Measurements from ENCODE around the gene JAG1.

DNA sequence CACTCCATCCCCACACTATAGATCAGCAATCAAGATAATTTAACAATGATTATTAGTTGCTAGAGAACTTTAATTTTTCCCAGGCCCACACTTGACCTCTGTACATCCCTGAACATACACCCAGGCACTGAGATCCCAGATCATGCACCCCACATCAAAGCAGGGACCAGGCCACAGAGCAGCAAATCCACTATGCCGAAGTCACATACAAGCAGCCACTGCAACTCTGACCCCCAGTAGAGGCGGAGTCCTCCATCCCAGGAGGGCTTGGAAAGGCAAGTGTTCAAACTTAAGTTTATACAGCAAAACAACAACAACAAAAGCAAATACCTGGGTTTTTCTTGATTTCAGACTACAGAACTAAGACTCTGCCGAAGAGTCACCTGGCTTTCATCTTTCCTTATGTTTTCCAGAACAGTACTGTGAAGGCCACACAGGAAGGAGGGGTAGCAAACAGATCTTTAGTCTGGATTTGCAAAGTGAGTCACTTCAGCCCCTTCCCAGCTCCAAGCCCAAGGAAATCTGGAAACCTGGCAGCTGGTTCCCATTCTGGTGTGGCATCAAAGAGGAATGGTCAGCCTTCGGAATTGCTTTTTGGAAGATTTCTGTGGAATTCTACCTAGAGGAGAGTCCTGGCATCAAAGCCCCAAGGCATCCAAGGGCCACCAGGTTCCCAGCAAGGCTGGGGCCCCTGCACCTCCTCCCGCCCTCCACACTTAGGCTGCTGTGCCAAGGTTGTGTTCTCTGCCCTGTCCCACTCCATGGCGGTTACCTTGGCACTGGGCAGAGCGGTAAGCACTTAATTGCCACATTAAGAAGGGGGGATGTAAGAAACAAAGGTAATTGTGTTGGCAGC, 7.3 kb downstream of the JAG1 start:
- TF ChIP-seq, protein P1, sequence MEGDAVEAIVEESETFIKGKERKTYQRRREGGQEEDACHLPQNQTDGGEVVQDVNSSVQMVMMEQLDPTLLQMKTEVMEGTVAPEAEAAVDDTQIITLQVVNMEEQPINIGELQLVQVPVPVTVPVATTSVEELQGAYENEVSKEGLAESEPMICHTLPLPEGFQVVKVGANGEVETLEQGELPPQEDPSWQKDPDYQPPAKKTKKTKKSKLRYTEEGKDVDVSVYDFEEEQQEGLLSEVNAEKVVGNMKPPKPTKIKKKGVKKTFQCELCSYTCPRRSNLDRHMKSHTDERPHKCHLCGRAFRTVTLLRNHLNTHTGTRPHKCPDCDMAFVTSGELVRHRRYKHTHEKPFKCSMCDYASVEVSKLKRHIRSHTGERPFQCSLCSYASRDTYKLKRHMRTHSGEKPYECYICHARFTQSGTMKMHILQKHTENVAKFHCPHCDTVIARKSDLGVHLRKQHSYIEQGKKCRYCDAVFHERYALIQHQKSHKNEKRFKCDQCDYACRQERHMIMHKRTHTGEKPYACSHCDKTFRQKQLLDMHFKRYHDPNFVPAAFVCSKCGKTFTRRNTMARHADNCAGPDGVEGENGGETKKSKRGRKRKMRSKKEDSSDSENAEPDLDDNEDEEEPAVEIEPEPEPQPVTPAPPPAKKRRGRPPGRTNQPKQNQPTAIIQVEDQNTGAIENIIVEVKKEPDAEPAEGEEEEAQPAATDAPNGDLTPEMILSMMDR (IDR thresholded peaks at IDR 0.05; ENCODE audit: low read depth, low read length), result no peak
- no peak for TF ChIP-seq POLR2A (IDR thresholded peaks at IDR 0.05; ENCODE audit: extremely low read depth, insufficient read length)

All from NB4 (cell line).